Thyroid gland (tissue), 4 donors: ENCODE data around the gene UBA3. TPM values are rescaled to one million over a fixed set of nuclear protein-coding genes. Genes with fewer than 3 reads are reported as not detected.

Experiments used
- DNase-seq, 2 donors: peaks; one replicate each; pipeline ENCODE4 v3.0.0-alpha.2; 2019
- H3K27ac ChIP-seq, 3 donors: fragments of 200-600 bp; sonication (generic); 1 replicate in 2 of 3; 2 replicates in 1 of 3; pipeline ENCODE4 v1.5.1; 2016 to 2019; ENCODE audit warnings: mild to moderate bottlenecking in 1 of 3, moderate library complexity in 1 of 3
- H3K27me3 ChIP-seq: fragments of 200-600 bp; sonication (generic); one replicate; pipeline ENCODE4 v1.5.1; 2019
- H3K36me3 ChIP-seq, 2 donors: fragments of 200-600 bp; sonication (generic); one replicate each; pipeline ENCODE4 v1.5.1; 2016 to 2019
- H3K4me1 ChIP-seq, 2 donors: fragments of 200-600 bp; sonication (generic); one replicate each; pipeline ENCODE4 v1.5.1; 2017 to 2019
- H3K4me3 ChIP-seq, 3 donors: fragments of 200-600 bp; sonication (generic); replicated peaks in 1 of 3; 1 replicate in 2 of 3; 2 replicates in 1 of 3; pipeline ENCODE4 v1.5.1; 2016; ENCODE audit warnings: mild to moderate bottlenecking in 1 of 3
- H3K9me3 ChIP-seq: fragments of 200-600 bp; sonication (generic); one replicate; pipeline ENCODE4 v1.5.1; 2017
- POLR2A ChIP-seq, 2 donors: fragments of 450-650 bp; IDR thresholded peaks; one replicate each; pipeline ENCODE4 v1.6.1; 2017; ENCODE audit warnings: antibody characterized with exemption in 2 of 2, mild to moderate bottlenecking in 2 of 2, moderate library complexity in 1 of 2
- WGBS, 2 donors: methylation state at CpG; one replicate each; pipeline ENCODE4 v1.1.5; 2017; 5-methylcytosine and 5-hydroxymethylcytosine counted together
- intact Hi-C: fragments of 100-400 bp; cut with DNase I; formaldehyde crosslinking; loops from one replicate; pipeline ENCODE4 v1.15.1; 2023
- total RNA-seq, 4 donors: library from RNA; depleted of rRNA; stranded (reverse); fragments of >200 nt; gene quantifications; one replicate each; pipeline ENCODE4 v1.2.3, GENCODE V29; 2016
- TF ChIP-seq, protein P1 (sequence below), 6 experiments: fragments of 200-600 bp in 3 of 6; fragments of 450-650 bp in 3 of 6; sonication (generic) in 3 of 6; IDR thresholded peaks; one replicate each; pipeline ENCODE4 v1.5.1; 2016 to 2019; ENCODE audit warnings: antibody characterized with exemption in 6 of 6, mild to moderate bottlenecking in 2 of 6, inconsistent platforms in 1 of 6, moderate library complexity in 1 of 6

Gene UBA3
- total RNA-seq, 4 donors from 2014 or later, result 57.4 to 77.9 (median 64.3) TPM

DNA sequence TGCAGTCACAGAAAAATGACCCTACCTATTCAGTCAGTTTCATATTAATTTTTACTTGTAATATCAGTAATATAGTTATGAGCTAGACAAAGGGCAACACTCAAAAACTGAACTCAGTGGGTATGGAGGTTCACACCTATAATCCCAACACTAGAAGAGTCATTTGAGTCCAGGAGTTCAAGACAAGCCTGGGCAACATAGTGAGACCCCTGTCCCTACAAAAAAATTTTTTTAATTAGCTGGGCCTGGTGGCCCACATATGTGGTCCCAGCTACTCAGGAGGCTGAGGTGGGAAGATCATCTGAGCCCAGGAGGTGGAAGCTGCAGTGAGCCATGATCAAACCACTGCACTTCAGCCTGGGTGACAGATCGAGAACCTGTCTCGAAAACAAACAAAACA is 31.2 kb downstream of the UBA3 start:
- H3K27me3 ChIP-seq, result no peaks in the 10 kb centered on the region
- no peak for TF ChIP-seq POLR2A (IDR thresholded peaks at IDR 0.05)
- TF ChIP-seq, protein P1, sequence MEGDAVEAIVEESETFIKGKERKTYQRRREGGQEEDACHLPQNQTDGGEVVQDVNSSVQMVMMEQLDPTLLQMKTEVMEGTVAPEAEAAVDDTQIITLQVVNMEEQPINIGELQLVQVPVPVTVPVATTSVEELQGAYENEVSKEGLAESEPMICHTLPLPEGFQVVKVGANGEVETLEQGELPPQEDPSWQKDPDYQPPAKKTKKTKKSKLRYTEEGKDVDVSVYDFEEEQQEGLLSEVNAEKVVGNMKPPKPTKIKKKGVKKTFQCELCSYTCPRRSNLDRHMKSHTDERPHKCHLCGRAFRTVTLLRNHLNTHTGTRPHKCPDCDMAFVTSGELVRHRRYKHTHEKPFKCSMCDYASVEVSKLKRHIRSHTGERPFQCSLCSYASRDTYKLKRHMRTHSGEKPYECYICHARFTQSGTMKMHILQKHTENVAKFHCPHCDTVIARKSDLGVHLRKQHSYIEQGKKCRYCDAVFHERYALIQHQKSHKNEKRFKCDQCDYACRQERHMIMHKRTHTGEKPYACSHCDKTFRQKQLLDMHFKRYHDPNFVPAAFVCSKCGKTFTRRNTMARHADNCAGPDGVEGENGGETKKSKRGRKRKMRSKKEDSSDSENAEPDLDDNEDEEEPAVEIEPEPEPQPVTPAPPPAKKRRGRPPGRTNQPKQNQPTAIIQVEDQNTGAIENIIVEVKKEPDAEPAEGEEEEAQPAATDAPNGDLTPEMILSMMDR (IDR thresholded peaks at IDR 0.05), result no peak
- DNase-seq, result no peak
- no peaks in the 10 kb centered on the region for H3K9me3 ChIP-seq
- H3K36me3 ChIP-seq, result peaks cover 12 to 28% of the 10 kb centered on the region in 2 donors
- 93 to 98% methylated on average over 2 of the region's 2 CpGs for WGBS, 2 donors
- peaks cover 14 to 22% of the 10 kb centered on the region in 2 donors for H3K4me1 ChIP-seq
- no peak overlapping the region for H3K4me3 ChIP-seq
- H3K27ac ChIP-seq, result no peak overlapping the region
- intact Hi-C loops, result no loop called here

DNA sequence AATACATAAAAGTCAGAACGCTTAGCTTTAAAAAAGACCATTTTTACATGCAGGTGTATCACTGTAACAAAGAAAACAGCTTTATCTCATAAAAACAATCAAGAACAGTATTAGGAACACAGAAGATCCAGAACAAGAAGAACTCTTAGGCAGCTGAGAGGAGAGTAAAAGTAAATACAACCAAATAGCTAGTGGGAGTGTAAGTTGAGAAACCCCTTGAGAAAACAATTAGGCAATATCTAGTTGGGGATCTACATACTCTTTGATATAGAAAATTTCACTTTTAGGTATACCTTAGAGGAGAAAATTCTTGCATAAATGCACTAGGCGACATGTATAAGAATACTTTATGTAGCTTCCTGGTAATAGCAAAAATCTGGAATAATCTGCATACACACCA is 35.6 kb downstream of the UBA3 start:
- H3K36me3 ChIP-seq, result peaks cover 41 to 57% of the 10 kb centered on the region in 2 donors
- intact Hi-C loops, result no loop called here

DNA sequence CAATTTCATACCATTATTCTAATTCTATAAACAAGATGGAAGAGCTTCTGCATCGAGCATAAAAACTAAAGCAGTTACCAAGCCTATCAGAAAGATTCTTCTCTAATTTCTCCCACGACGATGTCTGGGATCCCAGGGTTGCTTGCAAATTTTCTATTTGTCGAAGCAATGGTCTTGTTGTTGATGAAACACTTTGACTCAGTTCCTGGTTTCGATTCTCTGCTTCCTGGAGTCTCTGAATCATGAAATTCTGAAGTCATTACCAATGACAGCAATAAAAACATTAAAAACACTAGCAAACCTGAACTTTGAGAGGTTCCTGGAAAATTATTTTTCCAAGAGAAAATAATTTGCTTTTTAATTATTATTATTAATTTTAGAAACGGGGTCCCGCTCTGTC is 46.7 kb downstream of the UBA3 start:
- H3K27ac ChIP-seq, result no peak overlapping the region
- 92 to 94% methylated on average over 7 of the region's 7 CpGs for WGBS, 2 donors
- H3K9me3 ChIP-seq, result no peaks in the 10 kb centered on the region
- H3K36me3 ChIP-seq, result peaks cover 62 to 73% of the 10 kb centered on the region in 2 donors
- TF ChIP-seq, protein P1 (IDR thresholded peaks at IDR 0.05), result no peak
- TF ChIP-seq POLR2A (IDR thresholded peaks at IDR 0.05), result no peak
- H3K4me3 ChIP-seq, result no peak overlapping the region
- DNase-seq, result no peak
- H3K27me3 ChIP-seq, result no peaks in the 10 kb centered on the region
- H3K4me1 ChIP-seq, result no peaks in the 10 kb centered on the region
- intact Hi-C loops, result no loop called here

More for the DNA sequence above, 35.6 kb downstream of the UBA3 start:
- no peaks in the 10 kb centered on the region for H3K27me3 ChIP-seq
- WGBS, 2 donors, result 90 to 94% methylated on average over 2 of the region's 2 CpGs
- no peak for TF ChIP-seq POLR2A (IDR thresholded peaks at IDR 0.05)
- TF ChIP-seq, protein P1 (IDR thresholded peaks at IDR 0.05), result no peak
- no peak for DNase-seq
- H3K9me3 ChIP-seq, result no peaks in the 10 kb centered on the region
- no peak overlapping the region for H3K4me3 ChIP-seq
- H3K27ac ChIP-seq, result no peak overlapping the region
- H3K4me1 ChIP-seq, result peaks cover 0 to 13% of the 10 kb centered on the region in 2 donors

DNA sequence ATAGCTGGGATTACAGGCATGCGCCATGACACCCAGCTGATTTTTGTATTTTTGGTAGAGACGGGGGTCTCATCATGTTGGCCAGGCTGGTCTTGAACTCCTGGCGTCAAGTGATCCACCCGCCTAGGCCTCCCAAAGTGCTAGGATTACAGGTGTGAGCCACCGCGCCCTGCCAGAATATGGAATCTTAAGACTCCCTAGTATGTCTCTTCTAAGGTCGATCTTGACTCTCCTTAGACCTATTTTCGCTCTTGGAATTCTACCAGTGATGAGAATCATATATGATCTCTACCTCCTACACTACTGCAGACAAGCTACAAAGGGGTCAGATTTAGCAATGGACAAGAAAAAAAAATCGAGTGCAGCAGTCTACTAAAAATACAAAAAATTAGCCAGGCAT is 47.4 kb downstream of the UBA3 start:
- Histone ChIP-seq H3K36me3 (peaks cover 61 to 72% of the 10 kb centered on the region in 2 donors), H3K27me3 (no peaks in the 10 kb centered on the region), H3K27ac (no peak overlapping the region), H3K4me3 (no peak overlapping the region), H3K9me3 (no peaks in the 10 kb centered on the region), H3K4me1 (no peaks in the 10 kb centered on the region)
- 97 to 98% methylated on average over 9 of the region's 9 CpGs for WGBS, 2 donors
- TF ChIP-seq, protein P1 (IDR thresholded peaks at IDR 0.05), result no peak
- TF ChIP-seq POLR2A (IDR thresholded peaks at IDR 0.05), result no peak
- intact Hi-C loops, result no loop called here
- no peak for DNase-seq

GRCh38 chr3:69032142-69032541 is 48.0 kb downstream of the UBA3 start:
- H3K36me3 ChIP-seq, result peaks cover 56 to 69% of the 10 kb centered on the region in 2 donors
- 95 to 98% methylated on average over 2 of the region's 2 CpGs for WGBS, 2 donors
- intact Hi-C loops, result no loop called here

More at GRCh38 chr3:69032142-69032541, 48.0 kb downstream of the UBA3 start:
- Histone ChIP-seq H3K4me1 (no peaks in the 10 kb centered on the region), H3K9me3 (no peaks in the 10 kb centered on the region), H3K27ac (no peak overlapping the region), H3K27me3 (no peaks in the 10 kb centered on the region), H3K4me3 (no peak overlapping the region)
- TF ChIP-seq POLR2A (IDR thresholded peaks at IDR 0.05), result no peak
- TF ChIP-seq, protein P1 (IDR thresholded peaks at IDR 0.05), result no peak
- no peak for DNase-seq
